Measurements from ENCODE around the gene NIPAL3.
"Not testable (repeated sequence)": the region's sequence is repeated elsewhere in the genome, so short reads cannot be mapped to it uniquely, and the experiment has no call there.

GRCh38 chr1:24520282-24520681 is 104.7 kb downstream of the NIPAL3 start:
- not testable (repeated sequence) for TF ChIP-seq CTCF (optimal IDR thresholded peaks at IDR 0.05 in 1 of 3, IDR thresholded peaks at IDR 0.05 in 1 of 3, conservative IDR thresholded peaks at IDR 0.05 in 1 of 3; ENCODE audit: extremely low read depth in 1 of 3, insufficient read depth in 2 of 3, low read length in 3 of 3); EZH2 (IDR thresholded peaks at IDR 0.05; ENCODE audit: low read length)

Measured in keratinocyte (primary cell).